Right lobe of liver (tissue), 4 donors: ENCODE measurements around the gene PEPD.

Experiments used
- CTCF ChIP-seq, 4 donors: fragments of 200-600 bp in 3 of 4; fragments of 450-650 bp in 1 of 4; IDR thresholded peaks; one replicate each; pipeline versions ENCODE4 v1.5.1 to v1.8.0; 2016 to 2022; ENCODE audit warnings: antibody characterized with exemption in 4 of 4, mild to moderate bottlenecking in 2 of 4
- POLR2A ChIP-seq: fragments of 450-650 bp; IDR thresholded peaks from one replicate; pipeline ENCODE4 v1.6.1; 2017; ENCODE audit warnings: antibody characterized with exemption, mild to moderate bottlenecking
- donor health status: DM: no; HTN: no; CAD: no.
- donor health status: DM: no; HTN: no; CAD: no.
- donor health status: DM: no; HTN: yes; CAD: no.

DNA sequence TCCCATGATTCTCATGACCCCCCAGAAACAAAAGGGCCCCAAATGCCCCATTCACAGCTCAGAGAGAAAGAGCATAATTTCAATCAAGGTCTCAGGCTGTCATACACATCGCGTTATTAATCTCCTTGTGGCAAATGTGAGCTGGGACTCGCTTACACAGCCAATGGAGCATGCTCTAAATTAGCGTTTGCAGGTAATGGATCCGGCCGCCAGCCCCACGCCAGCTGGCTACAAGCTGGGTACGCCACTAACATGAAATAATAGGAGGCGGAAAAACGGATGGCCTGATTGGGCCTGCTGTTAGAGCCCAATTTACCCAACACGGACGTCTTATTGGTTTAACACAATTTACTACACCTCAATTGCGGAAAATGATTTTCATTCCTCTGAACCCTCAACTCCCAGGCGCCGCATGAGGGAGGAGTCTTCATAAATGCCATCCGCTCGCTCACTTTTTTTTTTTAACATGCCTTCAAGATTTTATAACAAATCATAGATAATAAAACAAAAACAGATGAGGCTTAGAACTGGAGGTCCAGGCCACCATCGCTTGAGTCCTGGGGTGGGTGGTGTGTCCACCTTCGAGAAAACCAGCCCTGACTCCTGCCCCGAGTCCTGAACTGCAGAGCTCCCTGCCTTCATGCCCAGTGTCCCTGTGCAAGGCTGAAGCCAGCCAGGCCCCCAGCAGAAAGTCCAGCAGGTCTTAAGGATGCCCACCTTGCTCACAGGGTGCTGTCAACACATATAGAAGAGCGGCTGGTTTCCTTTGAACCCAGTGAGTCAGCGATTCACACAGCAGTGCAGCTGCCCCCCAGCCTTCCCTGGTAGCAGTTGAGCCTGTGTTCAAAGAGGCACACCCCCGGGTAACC, 62.1 kb downstream of the PEPD start:
- TF ChIP-seq CTCF (IDR thresholded peaks at IDR 0.05) (no peak), POLR2A (no peak)
